ENCODE measurements around the gene HLX. TPM values are rescaled to one million over a fixed set of nuclear protein-coding genes. Genes with fewer than 3 reads are reported as not detected.

The HLX gene
- total RNA-seq, 1 experiment from 2014 or later, result 0.39 TPM

GRCh38 chr1:220890602-220891001 is 11.4 kb downstream of the HLX start:
- no peak overlapping the region for H3K4me3 ChIP-seq (ENCODE audit: low read depth in 2 of 2, low read length in 2 of 2)
- ChIA-PET POLR2A (no interaction called here), CTCF (no interaction called here)
- H3K27ac ChIP-seq (ENCODE audit: low read length), result no peak overlapping the region
- H3K4me1 ChIP-seq (ENCODE audit: control insufficient read depth, insufficient read depth, low read length), result no peaks in the 10 kb centered on the region; the same call in 1 of the 2 replicates
- in situ Hi-C loops (cut with HindIII; ENCODE audit: low pct_unique_long_range_greater_than_20kb, low sequenced_read_pairs), result no loop called here
- no peak for TF ChIP-seq REST (IDR thresholded peaks at IDR 0.05; ENCODE audit: insufficient read depth in 1 of 2, low read depth in 2 of 2, low read length in 1 of 2)
- no peak for TF ChIP-seq POLR2AphosphoS5 (IDR thresholded peaks at IDR 0.05; ENCODE audit: low read depth, low read length)
- TF ChIP-seq TCF7L2 (IDR thresholded peaks at IDR 0.05; ENCODE audit: low read depth, low read length), result no peak
- no peak for TF ChIP-seq CTCF (IDR thresholded peaks at IDR 0.05)
- TF ChIP-seq SIN3A (IDR thresholded peaks at IDR 0.05; ENCODE audit: borderline replicate concordance, insufficient read depth, low read depth, low read length), result no peak
- no peaks in the 10 kb centered on the region for H3K36me3 ChIP-seq (ENCODE audit: control insufficient read depth, insufficient read depth, low read length)
- no peak for DNase-seq (ENCODE audit: low read depth, low spot score)
- H3K27me3 ChIP-seq (ENCODE audit: control insufficient read depth, insufficient read depth, low read length), result peaks cover 12% of the 10 kb centered on the region
- intact Hi-C loops (cut with micrococcal nuclease; ENCODE audit: unreplicated experiment), result no loop called here
- no peaks in the 10 kb centered on the region for H3K9me3 ChIP-seq (ENCODE audit: control insufficient read depth, insufficient read depth, low read depth, low read length)
- BruUV-seq (replicated peaks), result no TSS peak
- no peak for ATAC-seq

- H3K9me3 ChIP-seq (ENCODE audit: control insufficient read depth, insufficient read depth, low read depth, low read length), result no peaks in the 10 kb centered on the region
- no peak overlapping the region for H3K27ac ChIP-seq (ENCODE audit: low read length)
- CTCF ChIA-PET, result no interaction called here
- H3K4me3 ChIP-seq (ENCODE audit: low read depth in 2 of 2, low read length in 2 of 2), result no peak overlapping the region
- POLR2A ChIA-PET, result no interaction called here
- H3K36me3 ChIP-seq (ENCODE audit: control insufficient read depth, insufficient read depth, low read length), result no peaks in the 10 kb centered on the region
- DNase-seq (ENCODE audit: low read depth, low spot score) (no peak), ATAC-seq (no peak)
- TF ChIP-seq TCF7L2 (IDR thresholded peaks at IDR 0.05; ENCODE audit: low read depth, low read length) (no peak), SIN3A (IDR thresholded peaks at IDR 0.05; ENCODE audit: borderline replicate concordance, insufficient read depth, low read depth, low read length) (no peak)
- BruUV-seq (replicated peaks), result no TSS peak
- intact Hi-C loops (cut with micrococcal nuclease; ENCODE audit: unreplicated experiment) (no loop called here), in situ Hi-C loops (cut with HindIII; ENCODE audit: low pct_unique_long_range_greater_than_20kb, low sequenced_read_pairs) (no loop called here)
- H3K4me1 ChIP-seq (ENCODE audit: control insufficient read depth, insufficient read depth, low read length), result no peaks in the 10 kb centered on the region; the same call in 1 of the 2 replicates
- peaks cover 12% of the 10 kb centered on the region for H3K27me3 ChIP-seq (ENCODE audit: control insufficient read depth, insufficient read depth, low read length)
Observed at GRCh38 chr1:220891224-220892085, 12.2 kb downstream of the HLX start.

GRCh38 chr1:220892086-220892376 is 12.8 kb downstream of the HLX start:
- DNase-seq (ENCODE audit: low read depth, low spot score) (no peak), ATAC-seq (no peak)
- intact Hi-C loops (cut with micrococcal nuclease; ENCODE audit: unreplicated experiment) (no loop called here), in situ Hi-C loops (cut with HindIII; ENCODE audit: low pct_unique_long_range_greater_than_20kb, low sequenced_read_pairs) (no loop called here)
- BruUV-seq (replicated peaks), result no TSS peak
- TF ChIP-seq CTCF (IDR thresholded peaks at IDR 0.05) (no peak), SIN3A (IDR thresholded peaks at IDR 0.05; ENCODE audit: borderline replicate concordance, insufficient read depth, low read depth, low read length) (no peak), TCF7L2 (IDR thresholded peaks at IDR 0.05; ENCODE audit: low read depth, low read length) (no peak), REST (IDR thresholded peaks at IDR 0.05; ENCODE audit: insufficient read depth in 1 of 2, low read depth in 2 of 2, low read length in 1 of 2) (no peak), POLR2AphosphoS5 (IDR thresholded peaks at IDR 0.05; ENCODE audit: low read depth, low read length) (no peak)
- H3K4me3 ChIP-seq (ENCODE audit: low read depth in 2 of 2, low read length in 2 of 2), result no peak overlapping the region
- ChIA-PET CTCF (no interaction called here), POLR2A (no interaction called here)
- H3K27me3 ChIP-seq (ENCODE audit: control insufficient read depth, insufficient read depth, low read length), result peaks cover 12% of the 10 kb centered on the region
- H3K9me3 ChIP-seq (ENCODE audit: control insufficient read depth, insufficient read depth, low read depth, low read length), result no peaks in the 10 kb centered on the region
- no peaks in the 10 kb centered on the region for H3K36me3 ChIP-seq (ENCODE audit: control insufficient read depth, insufficient read depth, low read length)
- H3K4me1 ChIP-seq (ENCODE audit: control insufficient read depth, insufficient read depth, low read length), result no peaks in the 10 kb centered on the region; the same call in 1 of the 2 replicates
- no peak overlapping the region for H3K27ac ChIP-seq (ENCODE audit: low read length)
